Left colon (tissue), 2 donors: ENCODE results near the gene WASHC1. TPM values are rescaled to one million over a fixed set of nuclear protein-coding genes. Genes with fewer than 3 reads are reported as not detected.
"Not testable (repeated sequence)": the region's sequence is repeated elsewhere in the genome, so short reads cannot be mapped to it uniquely, and the experiment has no call there.

Experiments
- ATAC-seq: fragments of 200-7000 bp; cut with Tn5 transposase; one replicate; pipeline ENCODE4 v1.9.1; 2020; ENCODE audit warnings: mild to moderate bottlenecking, moderate library complexity
- DNase-seq, 2 donors: peaks; one replicate each; pipeline ENCODE4 v3.0.0-alpha.2; 2020
- intact Hi-C, 2 donors: fragments of 100-400 bp; cut with DNase I in 1 of 2; cut with micrococcal nuclease in 1 of 2; formaldehyde crosslinking; loops; one replicate each; pipeline versions ENCODE4 v1.11.2 to v1.14.0; 2022; cut with DNase I, micrococcal nuclease
- long read RNA-seq: library from polyadenylated mRNA; unstranded; transcript quantifications from one replicate; pipeline ENCODE4 v2.0.0, GENCODE V29; 2021
- total RNA-seq, 2 donors: library from RNA; stranded (reverse); fragmentation: NEBNext Ultra II Directional; extraction: Animal tissue kit (Norgen Biotek cat#: 25700); gene quantifications; one replicate each; pipeline ENCODE4 v1.2.1, GENCODE V29; 2021
- donor health status: DM: no; HTN: no; CAD: no.
- donor health status: DM: yes; HTN: yes; CAD: no.

WASHC1 gene, protein sequence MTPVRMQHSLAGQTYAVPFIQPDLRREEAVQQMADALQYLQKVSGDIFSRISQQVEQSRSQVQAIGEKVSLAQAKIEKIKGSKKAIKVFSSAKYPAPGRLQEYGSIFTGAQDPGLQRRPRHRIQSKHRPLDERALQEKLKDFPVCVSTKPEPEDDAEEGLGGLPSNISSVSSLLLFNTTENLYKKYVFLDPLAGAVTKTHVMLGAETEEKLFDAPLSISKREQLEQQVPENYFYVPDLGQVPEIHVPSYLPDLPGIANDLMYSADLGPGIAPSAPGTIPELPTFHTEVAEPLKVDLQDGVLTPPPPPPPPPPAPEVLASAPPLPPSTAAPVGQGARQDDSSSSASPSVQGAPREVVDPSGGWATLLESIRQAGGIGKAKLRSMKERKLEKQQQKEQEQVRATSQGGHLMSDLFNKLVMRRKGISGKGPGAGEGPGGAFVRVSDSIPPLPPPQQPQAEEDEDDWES
- 10 to 100 TPM; 17.2 to 21.2 TPM for total RNA-seq
- long read RNA-seq, partial matches to known transcripts, result 3 of 5 reads
- long read RNA-seq, other reads (novel, unspliced or antisense), result 2 of 5 reads

DNA sequence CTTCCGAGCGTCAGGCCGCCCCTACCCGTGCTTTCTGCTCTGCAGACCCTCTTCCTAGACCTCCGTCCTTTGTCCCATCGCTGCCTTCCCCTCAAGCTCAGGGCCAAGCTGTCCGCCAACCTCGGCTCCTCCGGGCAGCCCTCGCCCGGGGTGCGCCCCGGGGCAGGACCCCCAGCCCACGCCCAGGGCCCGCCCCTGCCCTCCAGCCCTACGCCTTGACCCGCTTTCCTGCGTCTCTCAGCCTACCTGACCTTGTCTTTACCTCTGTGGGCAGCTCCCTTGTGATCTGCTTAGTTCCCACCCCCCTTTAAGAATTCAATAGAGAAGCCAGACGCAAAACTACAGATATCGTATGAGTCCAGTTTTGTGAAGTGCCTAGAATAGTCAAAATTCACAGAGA, at the start of gene WASHC1:
Gene WASHC1, minus strand, starts transcription at position 101 of the 400 bp plus-strand sequence. CDS start 4,457 bp downstream, outside the sequence.
- ATAC-seq, intact Hi-C loops: not testable (repeated sequence)

DNA sequence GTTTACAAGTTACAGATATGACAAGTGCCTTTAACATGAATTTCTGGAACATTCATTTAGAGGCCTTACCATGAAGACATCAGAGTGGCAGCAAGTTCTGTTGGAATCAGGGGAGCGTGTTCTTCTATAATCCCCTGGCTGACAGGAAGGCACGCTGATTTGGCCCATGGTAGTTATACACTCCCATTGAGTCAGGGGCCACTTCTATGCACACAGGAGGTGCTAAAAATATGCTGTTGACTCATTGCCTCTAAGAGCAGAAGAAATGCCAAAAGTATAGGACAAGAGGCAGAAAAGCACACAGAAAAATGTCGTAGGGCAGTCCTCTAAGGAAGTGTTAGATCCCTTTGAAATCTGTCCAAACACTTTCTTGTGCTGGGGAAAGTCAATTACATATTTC, 49.1 kb upstream of the WASHC1 start:
- ATAC-seq, DNase-seq, intact Hi-C loops: not testable (repeated sequence)

More for the DNA sequence above, at the start of gene WASHC1:
- DNase-seq, result not testable (repeated sequence)

DNA sequence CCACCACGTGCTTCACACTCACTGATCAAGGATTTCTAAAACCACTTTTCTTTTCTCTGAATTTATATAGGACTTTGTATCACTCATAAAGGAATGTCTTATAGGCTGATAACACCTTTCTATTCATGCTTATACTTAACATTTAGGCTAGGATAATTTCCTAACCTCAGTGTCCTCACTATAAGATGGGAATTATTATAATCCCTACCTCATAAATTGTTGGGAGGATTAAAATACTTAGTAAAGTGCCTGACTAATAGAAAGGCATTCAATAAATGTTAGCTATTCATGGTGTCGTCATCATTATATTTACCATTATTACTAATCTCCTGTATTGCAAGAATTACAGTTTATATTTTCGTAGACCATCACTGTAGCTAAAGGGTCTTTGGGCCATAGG, 47.1 kb upstream of the WASHC1 start:
- intact Hi-C loops, DNase-seq, ATAC-seq: not testable (repeated sequence)

DNA sequence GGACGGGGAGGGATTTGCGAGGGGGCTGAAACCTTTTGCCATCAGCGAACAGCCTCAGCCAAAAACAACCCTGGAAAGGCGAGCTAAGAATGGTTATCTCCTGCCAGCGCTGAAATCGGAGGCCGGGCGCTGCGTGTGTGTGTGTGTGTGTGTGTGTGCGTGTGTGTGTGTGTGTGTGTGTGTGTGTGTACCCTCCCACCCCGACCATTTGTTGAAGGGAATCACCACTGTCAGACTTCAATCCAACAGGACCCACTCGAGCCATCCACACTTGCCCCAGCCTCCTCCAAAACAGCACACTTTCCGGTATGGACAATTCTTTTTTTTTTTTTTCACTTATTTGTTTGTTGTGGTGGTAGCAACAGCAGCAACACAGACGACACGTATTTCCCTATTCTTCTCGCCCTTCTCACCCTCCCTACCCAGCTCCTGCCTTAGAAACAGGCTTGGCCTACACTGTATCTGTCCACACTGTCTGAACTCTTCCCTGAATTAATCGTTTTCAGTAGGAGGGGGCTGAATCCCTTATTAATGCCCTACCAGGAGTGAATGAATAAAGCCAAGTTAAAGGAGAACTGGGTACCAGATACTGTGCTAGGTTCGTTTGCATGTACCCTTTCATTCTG, 44.8 kb upstream of the WASHC1 start:
- peak; percentile 11 for ATAC-seq
- not testable (repeated sequence) for DNase-seq

DNA sequence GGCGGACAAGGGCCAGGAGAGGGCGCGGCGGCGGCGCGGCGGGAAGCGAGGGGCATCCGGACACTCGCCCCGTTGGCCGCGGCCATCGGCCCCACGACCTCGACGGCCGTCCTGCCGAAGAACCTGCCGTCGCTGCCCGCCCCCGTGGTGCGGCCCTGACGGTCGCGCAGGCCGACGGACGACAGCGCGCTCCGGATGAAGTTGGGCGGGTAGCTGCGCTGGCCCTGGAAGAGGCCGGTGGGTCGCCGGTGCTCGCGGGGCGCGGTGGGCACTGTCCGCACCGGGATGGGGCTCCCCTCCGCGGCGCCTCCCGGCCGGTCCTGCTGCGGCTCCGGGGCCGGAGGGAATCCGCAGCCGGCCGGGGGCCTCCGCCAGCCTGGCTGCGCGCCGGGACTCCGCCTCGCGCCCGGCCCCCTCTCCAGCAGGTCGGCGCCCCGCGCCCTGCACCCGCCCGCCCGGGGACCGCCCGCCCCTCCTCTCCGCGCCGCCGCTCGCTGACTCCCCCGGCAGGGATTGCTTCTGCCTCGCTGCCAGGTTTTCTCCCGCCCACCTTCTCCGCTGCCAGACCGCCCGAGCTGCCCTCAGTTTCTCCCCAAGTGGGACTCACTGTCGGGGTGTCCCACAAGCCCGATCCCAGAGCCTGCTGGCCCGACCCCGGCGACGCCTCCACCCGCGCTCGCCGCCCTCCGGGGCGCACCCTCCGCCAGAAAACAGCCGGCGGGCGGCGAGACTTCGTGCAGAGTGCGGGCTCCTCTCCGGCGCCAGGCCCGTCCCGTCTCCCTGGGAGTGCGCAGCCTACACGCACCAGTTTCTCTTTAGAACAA, 44.0 kb upstream of the WASHC1 start:
- intact Hi-C loops, result not testable (repeated sequence)
- DNase-seq, result peak in 1 of 2 donors; percentile 14
- peak; percentile 54 for ATAC-seq

More for the DNA sequence above, 44.8 kb upstream of the WASHC1 start:
- intact Hi-C loops, result not testable (repeated sequence)

DNA sequence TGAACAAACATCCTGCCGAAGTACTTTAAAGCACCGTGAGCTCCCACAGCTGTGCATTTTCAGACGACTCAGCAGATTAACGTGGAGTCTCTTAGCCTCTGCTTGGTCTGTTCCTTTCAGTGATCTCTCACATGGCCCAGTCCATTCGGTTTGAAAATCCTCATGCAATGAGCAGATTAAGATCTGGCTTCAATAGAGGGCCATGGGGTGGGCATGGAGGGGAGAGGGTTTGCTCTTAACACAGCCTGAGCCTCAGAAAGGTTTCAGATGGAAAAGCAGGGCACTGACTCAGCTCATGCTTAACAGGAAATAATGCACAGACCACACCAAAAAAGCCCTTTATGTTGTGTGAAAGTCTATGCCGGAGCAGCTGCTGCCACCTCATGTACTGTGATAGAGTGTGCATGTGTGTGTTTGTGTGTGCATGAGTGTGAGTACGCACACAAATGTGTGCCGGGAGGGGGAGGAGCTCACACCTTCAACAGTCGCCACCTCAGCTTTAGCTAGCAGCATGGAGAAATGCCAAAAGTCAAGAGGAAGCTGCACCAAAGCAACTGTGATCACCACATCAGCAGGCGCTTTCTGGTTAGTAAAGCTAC, 33.9 kb upstream of the WASHC1 start:
- peak; percentile 45 for ATAC-seq
- peak in 1 of 2 donors; percentile 9 for DNase-seq
- intact Hi-C loops, result not testable (repeated sequence)

DNA sequence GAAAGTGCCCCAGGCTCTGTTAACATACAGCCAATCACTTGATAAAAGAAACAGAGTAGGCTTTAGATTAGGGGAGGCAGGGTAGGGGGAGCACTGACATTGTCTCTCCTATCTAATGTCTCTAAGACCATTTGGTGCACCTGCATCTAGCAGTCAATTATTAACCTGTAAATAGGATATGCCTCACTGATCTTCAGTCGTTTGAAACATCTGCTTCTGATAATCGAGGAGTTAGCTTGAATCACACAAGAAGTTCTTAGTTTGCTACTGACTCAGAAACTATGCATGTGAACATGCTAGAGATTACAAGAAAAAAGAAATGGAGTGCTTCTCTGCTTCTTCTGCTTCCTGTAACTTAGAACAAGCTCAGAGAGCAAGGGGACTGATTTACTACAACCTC, 23.4 kb upstream of the WASHC1 start:
- ATAC-seq, DNase-seq, intact Hi-C loops: not testable (repeated sequence)

DNA sequence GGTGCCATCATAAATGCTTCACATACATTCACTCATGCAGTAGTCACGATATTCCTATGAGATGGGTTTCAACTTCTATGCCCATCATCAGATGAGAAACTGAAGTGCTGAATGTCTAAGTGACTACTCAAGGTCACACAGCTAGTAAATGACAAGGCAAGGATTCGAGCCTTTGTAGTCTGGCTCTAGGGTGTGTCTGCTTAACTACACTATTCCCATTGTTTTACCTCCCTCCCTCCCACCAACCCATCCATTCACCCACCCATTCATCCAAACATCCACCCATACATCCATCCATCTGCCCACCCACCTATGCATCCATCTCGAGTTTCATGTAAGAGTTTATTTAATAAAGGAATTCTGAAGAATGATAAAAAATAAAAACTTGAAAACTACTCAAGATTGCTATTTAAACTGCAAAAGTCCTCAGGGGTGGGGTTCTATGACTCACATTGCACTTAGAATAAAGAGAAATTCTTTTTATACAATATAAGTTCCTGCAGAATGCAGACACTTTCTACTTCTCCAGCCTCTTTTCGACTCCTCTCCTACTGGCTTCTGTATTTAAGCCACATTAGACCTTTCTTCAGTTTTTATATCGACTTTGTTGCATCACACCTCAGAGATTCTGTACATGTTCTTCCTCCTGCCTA, 19.1 kb upstream of the WASHC1 start:
- intact Hi-C loops, DNase-seq: not testable (repeated sequence)

DNA sequence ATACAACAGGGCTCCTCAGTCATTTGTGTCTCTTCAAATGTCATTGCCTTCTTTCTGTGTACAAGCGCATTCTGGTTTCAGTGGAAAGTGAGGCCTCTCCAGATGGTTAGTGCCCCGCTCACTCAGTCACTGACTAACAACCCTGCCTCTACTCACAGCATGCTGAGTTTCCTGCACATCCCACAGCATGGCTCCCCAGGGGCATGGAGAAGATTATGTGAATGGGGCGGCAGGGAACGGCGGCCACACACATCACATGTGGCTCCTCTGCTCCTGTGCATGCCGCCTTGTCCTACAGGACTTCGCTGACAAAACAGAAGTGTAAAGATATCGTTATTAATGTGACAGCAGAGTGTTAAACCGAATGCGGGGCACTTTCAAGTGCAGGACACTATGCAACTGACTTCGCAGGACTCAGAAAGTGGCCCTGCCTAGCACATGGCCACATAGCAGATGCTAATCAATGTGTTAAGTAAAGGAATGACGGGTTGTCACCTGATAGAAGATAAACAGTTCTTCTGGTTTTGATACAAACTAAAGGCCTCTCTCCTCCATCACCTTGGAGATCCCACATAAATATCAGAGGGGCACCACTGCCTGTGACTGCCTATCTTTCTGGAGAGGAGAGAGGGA, 17.5 kb upstream of the WASHC1 start:
- ATAC-seq, intact Hi-C loops, DNase-seq: not testable (repeated sequence)

More for the DNA sequence above, 19.1 kb upstream of the WASHC1 start:
- ATAC-seq, result peak; percentile 47

DNA sequence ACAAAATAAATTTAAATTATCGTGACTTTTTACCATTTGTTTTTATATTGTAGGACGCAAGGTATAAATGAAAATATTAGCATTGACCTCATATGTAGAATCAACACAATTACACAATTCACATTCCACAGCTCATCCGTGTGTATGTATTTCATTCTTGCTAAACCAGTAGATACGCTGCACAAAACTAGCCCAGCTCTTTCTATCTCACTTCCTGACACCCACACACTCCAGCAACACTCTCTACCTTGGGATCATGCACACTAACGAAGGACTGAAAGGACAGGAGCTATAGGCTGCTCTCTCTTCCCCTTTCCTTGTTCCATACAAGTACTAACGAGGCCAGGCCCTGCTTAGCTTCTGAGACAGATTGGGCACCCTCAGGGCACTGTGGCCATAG, 16.9 kb upstream of the WASHC1 start:
- intact Hi-C loops, DNase-seq, ATAC-seq: not testable (repeated sequence)

DNA sequence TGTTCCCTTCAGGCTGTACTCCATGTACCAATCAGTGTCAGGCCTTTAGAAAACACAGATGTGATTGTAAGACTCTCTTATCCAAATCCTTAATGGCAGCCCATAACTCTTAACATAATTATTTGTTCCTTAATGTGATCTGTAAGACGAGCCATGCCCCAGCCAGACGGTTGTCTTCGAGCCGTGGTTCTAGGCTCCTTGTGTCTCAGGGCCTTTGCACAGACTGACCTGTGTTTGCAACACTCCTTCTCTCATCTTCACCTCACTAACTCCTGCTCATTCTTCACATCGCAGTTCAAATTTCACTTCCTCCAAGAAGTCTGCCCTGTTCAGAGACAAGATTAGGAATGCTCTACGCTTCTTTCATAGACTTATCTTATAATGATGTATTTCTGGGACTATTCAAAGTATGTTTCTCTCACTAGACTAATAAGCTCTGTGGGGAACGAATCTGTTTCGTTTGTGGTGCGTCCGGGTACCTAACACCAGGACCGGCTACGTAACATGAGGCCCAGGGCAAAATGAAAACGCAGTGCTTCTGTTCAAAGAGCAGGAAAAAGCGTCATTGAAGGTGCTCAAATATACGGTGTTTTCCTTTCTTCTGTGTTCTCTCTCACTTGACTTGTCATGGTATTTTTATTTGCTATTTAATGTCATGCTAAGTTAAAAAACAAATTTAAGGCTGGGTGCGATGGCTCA, 16.1 kb upstream of the WASHC1 start:
- intact Hi-C loops, ATAC-seq, DNase-seq: not testable (repeated sequence)

DNA sequence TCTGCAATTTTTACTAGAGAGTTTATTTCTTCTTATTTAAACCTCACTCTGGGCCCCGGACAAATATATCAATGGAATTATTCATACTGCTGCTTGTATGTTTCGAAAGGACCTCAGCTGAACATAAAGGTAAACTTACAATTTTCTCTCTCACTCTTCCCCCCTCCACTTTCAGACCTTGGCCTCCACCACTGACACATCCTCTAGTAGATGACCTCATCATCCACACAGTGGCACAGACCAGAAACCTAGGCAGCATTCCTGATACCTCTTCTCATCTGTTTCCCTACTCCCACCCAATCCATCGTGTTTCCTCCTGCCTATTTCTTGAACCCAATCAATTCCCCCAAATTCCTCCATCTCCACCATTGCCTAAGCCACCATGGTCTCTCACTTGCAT, 15.2 kb upstream of the WASHC1 start:
- ATAC-seq, DNase-seq, intact Hi-C loops: not testable (repeated sequence)

DNA sequence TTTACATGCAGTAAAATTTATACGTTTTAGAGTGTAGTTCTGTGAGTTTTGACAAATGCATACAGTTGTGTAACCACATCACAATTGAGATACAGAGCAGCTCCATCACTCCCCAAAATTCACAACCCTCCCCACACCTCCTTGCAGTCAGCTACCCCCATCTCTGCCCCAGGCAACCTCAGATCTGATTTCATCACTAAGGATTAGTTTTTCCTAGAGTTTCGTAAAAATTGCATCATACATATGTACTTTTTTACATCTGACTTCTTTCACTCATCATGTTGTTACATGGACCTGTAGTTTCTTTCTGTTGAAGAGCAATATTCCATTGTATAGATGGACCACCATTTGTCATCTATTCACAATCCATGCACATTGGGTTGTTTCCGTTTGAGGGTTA, 14.4 kb upstream of the WASHC1 start:
- not testable (repeated sequence) for DNase-seq, ATAC-seq

DNA sequence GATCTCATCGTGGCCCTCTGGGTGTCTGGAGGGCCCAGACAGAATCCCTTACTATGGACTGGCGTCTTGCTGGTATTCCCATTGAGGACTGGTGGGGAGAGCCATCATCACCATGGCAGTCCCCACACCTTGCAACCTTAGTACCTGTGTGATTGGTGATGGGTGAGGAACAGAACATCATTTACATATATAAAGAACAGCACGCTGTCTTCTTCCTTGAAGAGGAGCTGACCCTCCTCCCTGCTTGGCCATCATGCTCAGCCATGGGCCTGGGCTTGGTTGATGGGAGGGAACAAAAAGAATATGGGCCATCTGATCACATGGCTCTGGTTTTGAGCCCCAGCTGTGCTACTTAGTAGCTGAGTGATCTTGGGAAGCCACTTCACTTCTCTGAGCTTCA, 13.9 kb upstream of the WASHC1 start:
- ATAC-seq, intact Hi-C loops, DNase-seq: not testable (repeated sequence)

More for the DNA sequence above, 14.4 kb upstream of the WASHC1 start:
- intact Hi-C loops, result not testable (repeated sequence)

DNA sequence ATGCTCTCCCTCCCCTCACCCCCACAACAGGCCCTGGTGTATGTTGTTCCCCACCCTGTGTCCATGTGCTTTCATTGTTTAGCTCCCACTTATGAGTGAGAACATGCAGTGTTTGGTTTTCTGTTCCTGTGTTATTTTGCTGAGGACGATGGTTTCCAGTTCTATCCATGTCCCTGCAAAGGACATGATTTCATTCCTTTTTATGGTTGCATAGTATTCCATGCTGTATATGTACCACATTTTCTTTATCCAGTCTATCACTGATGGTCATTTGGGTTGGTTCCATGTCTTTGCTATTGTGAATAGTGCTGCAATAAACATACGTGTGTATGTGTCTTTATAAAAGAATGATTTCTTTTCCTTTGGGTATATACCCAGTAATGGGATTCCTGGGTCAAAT, 12.6 kb upstream of the WASHC1 start:
- ATAC-seq, DNase-seq, intact Hi-C loops: not testable (repeated sequence)

DNA sequence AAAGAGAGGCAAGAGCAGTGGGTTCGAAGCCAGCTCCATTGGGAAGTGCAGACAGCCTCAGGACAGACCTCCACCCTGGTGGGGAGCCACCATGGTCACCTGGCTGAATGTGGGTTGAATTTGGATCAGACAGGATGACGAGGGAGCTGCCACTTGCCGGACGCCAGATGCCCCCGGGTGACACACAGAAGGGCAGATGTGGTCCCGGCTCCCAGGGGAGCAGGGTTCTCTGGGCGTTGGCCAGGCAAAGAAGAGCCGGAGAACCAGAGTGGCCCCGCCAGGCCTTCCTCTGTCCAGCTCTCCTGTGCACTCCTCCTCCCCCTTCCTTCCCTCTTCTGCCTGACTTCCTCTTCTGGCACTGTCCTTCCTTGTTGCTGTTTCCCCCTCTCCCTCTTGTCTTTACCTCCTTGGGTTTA, 12.0 kb upstream of the WASHC1 start:
- intact Hi-C loops, ATAC-seq, DNase-seq: not testable (repeated sequence)
